Measurements from ENCODE around the gene CLCN6. TPM values are rescaled to one million over a fixed set of nuclear protein-coding genes. Genes with fewer than 3 reads are reported as not detected.

Gene CLCN6
- total and polyA plus RNA-seq, 4 donors = 5.0 to 9.0 (median 6.5) TPM

DNA sequence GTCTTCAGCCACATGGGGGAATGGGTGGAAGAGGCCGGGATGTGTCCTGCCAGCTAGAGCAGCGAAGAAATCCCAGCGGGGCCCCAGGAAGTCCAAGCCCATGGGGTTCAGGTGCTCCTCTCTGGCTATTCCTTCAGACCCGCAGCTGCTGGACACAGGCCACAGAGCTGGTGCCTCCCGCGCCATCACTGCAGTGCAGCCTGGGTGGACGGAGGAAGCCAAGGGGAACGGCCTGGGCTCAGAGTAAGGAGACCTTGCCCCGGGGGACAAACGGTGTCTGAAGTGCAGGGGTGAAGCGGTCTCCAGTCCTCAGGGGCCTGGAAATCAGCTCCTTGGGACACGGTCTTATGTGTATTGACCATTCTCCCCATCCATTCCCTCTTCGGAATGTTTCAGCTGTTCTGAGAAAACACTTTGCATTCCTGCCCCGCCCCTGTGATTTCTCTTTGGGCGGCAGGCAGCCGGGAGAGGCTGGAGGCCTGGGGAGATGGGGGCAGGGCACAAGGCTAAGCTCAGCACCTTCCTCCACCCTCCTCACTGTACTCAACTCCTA is 18.7 kb upstream of the CLCN6 start:
- WGBS = 39% methylated on average over 16 of the region's 16 CpGs
- Histone ChIP-seq H3K9ac (ENCODE audit: low read depth in 1 of 2, low read length in 2 of 2) (no peak overlapping the region), H3K4me3 (ENCODE audit: low read depth in 1 of 3, low read length in 3 of 3) (no peak overlapping the region), H3K27ac (ENCODE audit: low read depth in 1 of 2, low read length in 2 of 2) (peak overlapping the region; percentile 11 to 21), H3K36me3 (ENCODE audit: control insufficient read depth in 4 of 4, insufficient read depth in 3 of 4, low read depth in 1 of 4, low read length in 3 of 4) (peaks cover 0 to 11% (median 6%) of the 10 kb centered on the region in 4 donors), H3K4me1 (ENCODE audit: control insufficient read depth in 4 of 4, insufficient read depth in 4 of 4, low read length in 3 of 4) (peaks cover 0 to 31% (median 20%) of the 10 kb centered on the region in 4 donors), H3K9me3 (ENCODE audit: control insufficient read depth in 4 of 4, low read length in 3 of 4) (no peaks in the 10 kb centered on the region), H3K27me3 (ENCODE audit: control insufficient read depth in 4 of 4, insufficient read depth in 4 of 4, low read length in 3 of 4) (no peaks in the 10 kb centered on the region)
- DNase-seq (ENCODE audit: low spot score) = no peak
- peak; percentile 12 for TF ChIP-seq NR2F2 (IDR thresholded peaks at IDR 0.05)
- TF ChIP-seq HNF4A (conservative IDR thresholded peaks at IDR 0.05) = peak in 1 of 2 donors; percentile 9
- TF ChIP-seq FOXA1 (IDR thresholded peaks at IDR 0.05) = no peak

DNA sequence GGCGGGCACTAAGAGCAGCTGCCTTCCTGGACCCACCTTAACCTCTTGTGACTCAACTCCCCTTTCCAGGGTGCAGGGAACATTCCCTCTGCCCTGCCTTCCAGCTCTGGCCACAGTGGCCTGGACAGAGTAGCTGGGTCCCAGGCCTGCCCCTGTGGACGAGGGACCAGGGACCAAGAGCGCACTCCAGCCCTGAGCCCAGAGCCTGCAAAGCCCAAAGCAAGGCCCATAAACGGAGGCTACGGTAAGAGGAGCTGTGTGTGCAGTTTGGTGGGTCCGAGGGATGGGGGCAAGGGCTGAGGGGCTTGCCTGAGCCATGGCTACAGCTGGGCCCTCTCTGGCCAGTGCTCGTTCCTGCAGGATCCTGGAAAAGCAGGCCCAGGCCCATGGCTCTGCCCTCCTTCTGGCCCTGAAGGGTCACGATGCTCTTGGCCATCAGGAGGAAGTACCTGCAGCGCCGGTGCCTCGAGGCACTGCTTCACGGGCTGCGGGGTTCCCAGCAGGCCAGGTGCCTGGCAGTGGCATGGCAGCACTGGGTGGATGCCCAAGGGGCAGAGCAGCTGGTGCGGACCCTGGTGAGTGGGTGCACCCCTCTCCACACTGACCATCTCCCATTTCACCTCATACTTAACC is 18.1 kb upstream of the CLCN6 start:
- H3K4me1 ChIP-seq (ENCODE audit: control insufficient read depth in 4 of 4, insufficient read depth in 4 of 4, low read length in 3 of 4) = peaks cover 0 to 31% (median 19%) of the 10 kb centered on the region in 4 donors
- no peak overlapping the region for H3K9ac ChIP-seq (ENCODE audit: low read depth in 1 of 2, low read length in 2 of 2)
- H3K27me3 ChIP-seq (ENCODE audit: control insufficient read depth in 4 of 4, insufficient read depth in 4 of 4, low read length in 3 of 4) = no peaks in the 10 kb centered on the region
- TF ChIP-seq FOXA1 (IDR thresholded peaks at IDR 0.05) = no peak
- no peak for TF ChIP-seq EGR1 (IDR thresholded peaks at IDR 0.05; ENCODE audit: low read depth in 2 of 2)
- no peak for TF ChIP-seq JUND (IDR thresholded peaks at IDR 0.05)
- no peak for TF ChIP-seq HNF4G (IDR thresholded peaks at IDR 0.05)
- TF ChIP-seq REST (IDR thresholded peaks at IDR 0.05) = no peak
- TF ChIP-seq SP1 (IDR thresholded peaks at IDR 0.05) = no peak
- TF ChIP-seq GABPA (IDR thresholded peaks at IDR 0.05 in 1 of 2, conservative IDR thresholded peaks at IDR 0.05 in 1 of 2) = no peak
- TF ChIP-seq ZBTB33 (IDR thresholded peaks at IDR 0.05) = no peak
- no peak for TF ChIP-seq HNF4A (conservative IDR thresholded peaks at IDR 0.05)
- TF ChIP-seq RXRA (IDR thresholded peaks at IDR 0.05) = no peak
- no peak for TF ChIP-seq NR2F2 (IDR thresholded peaks at IDR 0.05)
- TF ChIP-seq ATF3 (IDR thresholded peaks at IDR 0.05) = no peak
- TF ChIP-seq CTCF (IDR thresholded peaks at IDR 0.05; ENCODE audit: low read depth, low read length, missing input control) = no peak
- TF ChIP-seq MAX (IDR thresholded peaks at IDR 0.05) = no peak
- TF ChIP-seq TAF1 (conservative IDR thresholded peaks at IDR 0.05) = no peak
- no peak for TF ChIP-seq YY1 (IDR thresholded peaks at IDR 0.05)
- no peak for TF ChIP-seq RAD21 (IDR thresholded peaks at IDR 0.05)
- no peaks in the 10 kb centered on the region for H3K9me3 ChIP-seq (ENCODE audit: control insufficient read depth in 4 of 4, low read length in 3 of 4)
- DNase-seq (ENCODE audit: low spot score) = no peak
- peak overlapping the region; percentile 11 to 21 for H3K27ac ChIP-seq (ENCODE audit: low read depth in 1 of 2, low read length in 2 of 2)
- peaks cover 0 to 14% (median 8%) of the 10 kb centered on the region in 4 donors for H3K36me3 ChIP-seq (ENCODE audit: control insufficient read depth in 4 of 4, insufficient read depth in 3 of 4, low read depth in 1 of 4, low read length in 3 of 4)
- no peak overlapping the region for H3K4me3 ChIP-seq (ENCODE audit: low read depth in 1 of 3, low read length in 3 of 3)
- 87% methylated on average over 14 of the region's 14 CpGs for WGBS

Data from liver (tissue), 9 donors.